Measurements from ENCODE around the gene CALML3.

GRCh38 chr10:5490032-5490431 is 34.7 kb upstream of the CALML3 start:
- TF ChIP-seq CTCF (IDR thresholded peaks at IDR 0.05) (no peak), POLR2A (IDR thresholded peaks at IDR 0.05) (no peak)
